Astrocyte of the hippocampus (primary cell): Measurements from ENCODE around the gene NUP205.
"Not testable (repeated sequence)": the region's sequence is repeated elsewhere in the genome, so short reads cannot be mapped to it uniquely, and the experiment has no call there.

Experiments
- DNase-seq: peaks from one replicate; pipeline ENCODE4 v3.0.0; 2011; ENCODE audit warnings: low read depth, low spot score

The NUP205 gene

DNA sequence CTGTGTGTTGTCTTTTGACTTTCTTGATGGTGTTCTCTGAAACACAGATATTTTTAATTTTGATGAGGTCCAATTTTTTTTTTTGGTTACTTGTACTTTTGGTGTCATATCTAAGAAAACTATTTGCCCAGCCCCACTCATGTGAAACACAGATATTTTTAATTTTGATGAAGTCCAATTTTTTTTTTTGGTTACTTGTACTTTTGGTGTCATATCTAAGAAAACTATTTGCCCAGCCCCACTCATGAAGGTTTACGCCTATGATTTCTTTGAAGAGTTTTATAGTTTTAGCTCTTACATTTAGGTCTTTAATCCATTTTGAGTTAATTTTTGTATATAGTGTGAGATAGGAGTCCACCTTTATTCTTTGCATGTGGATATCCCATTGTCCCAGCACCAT lies 109.9 kb downstream of the NUP205 start:
- not testable (repeated sequence) for DNase-seq

DNA sequence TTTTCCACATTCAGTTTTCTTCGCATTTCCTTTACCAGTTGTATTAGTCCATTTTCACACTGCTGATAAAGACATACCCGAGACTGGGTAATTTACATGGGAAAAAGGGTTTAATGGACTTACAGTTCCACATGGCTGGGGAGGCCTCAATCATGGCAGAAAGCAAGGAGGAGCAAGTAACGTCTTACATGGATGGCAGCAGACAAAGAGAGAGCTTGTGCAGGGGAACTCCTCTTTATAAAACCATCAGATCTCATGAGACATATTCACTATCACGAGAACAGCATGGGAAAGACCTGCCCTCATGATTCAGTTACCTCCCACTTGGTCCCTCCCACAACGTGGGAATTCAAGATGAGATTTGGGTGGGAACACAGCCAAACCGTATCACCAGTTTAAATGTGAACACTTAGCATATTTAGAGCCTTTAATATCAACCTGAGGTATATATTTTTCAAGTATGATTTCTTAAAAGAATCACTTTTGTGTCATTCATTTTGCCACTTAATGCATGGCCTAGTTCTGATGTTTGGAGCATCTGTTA lies 111.2 kb downstream of the NUP205 start:
- DNase-seq, result not testable (repeated sequence)

DNA sequence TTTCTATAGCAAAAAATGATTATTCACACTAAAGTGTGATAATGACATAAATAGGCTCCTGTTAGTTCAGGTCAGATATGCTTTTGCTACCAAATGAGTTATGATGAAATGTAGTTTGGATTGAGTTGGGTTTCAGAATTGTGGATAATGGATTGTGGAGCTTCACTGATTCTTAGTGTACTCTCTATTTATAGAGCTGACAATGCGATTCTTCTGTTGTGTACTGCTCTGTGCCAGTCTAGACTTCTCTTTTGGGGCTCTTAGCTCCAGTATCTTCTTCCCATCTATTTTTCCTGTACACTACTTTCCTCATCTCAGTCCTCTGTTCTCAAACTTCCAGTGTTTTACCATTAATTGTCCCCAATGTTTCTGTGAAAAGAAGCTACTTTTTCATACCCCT lies 112.1 kb downstream of the NUP205 start:
- DNase-seq, result no peak

DNA sequence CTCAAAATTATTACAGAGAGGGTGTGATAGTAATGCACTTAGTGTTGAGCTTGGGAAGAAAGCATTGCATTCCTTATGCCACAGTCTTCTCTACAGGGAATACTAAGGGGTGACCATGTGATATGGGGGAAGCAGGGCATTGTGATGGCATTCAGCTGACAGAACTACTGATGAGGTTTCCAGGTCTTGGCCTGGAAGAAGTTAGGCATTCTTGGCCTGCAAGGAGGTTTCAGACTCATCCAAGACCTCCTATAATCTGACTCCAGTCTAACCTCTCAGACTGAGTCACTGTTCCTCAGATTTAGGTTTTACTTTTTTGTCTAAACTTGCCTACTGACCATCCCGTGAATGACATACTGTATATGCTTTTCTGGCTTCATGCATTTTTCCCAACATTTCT lies 112.5 kb downstream of the NUP205 start:
- DNase-seq, result peak; percentile 56

DNA sequence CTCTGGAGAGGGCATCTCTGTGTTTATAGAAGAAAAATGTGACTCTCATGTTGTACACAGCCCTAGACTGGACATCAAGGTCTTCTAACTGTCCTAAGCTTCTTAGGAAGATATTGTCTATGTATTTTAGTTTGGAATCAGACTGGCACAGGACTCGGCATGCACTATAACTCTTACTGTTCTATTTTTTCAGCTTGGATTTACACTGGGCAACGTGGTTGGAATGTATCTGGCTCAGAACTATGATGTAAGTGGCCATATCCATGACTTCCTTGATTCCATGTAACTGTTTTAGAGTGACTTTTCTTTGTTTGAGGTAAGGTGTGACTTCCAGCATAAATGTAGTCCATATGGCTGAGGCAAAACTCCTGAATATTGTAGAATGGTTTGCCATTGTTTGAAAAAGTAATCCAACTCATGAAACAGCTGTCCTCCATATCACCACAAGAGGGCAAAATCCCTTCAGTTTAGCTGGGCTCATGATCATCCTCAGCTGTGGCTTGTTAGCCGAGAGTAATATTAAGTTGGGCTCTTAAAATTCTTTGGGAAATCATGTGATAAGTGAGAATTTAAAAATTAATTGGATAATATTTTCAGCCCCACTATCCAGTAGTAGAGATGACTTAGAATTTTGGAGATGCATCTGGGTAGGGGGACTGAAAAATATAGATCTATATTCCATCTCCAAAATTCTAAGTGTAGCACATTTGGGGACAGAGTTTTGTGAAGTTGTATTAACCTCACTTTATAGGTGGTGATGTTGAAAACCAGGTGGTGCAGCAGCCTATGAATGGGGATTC lies 115.0 kb downstream of the NUP205 start:
- peak; percentile 87 for DNase-seq

DNA sequence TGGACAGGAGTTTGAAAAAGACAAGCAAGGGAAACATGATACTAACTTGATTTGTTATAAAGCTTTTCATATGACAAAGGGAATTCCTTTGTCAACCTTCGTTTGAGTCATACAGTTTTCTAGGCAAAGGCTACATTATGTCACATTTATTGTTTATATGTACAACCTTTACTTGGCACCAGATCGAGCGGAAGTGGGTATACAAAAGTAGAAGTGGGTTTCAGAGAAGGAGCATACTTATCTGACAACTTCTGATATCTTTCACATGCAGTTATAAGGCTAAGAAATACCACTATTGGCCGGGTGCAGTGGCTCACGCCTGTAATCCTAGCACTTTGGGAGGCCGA lies 115.6 kb downstream of the NUP205 start:
- DNase-seq, result peak; percentile 66

DNA sequence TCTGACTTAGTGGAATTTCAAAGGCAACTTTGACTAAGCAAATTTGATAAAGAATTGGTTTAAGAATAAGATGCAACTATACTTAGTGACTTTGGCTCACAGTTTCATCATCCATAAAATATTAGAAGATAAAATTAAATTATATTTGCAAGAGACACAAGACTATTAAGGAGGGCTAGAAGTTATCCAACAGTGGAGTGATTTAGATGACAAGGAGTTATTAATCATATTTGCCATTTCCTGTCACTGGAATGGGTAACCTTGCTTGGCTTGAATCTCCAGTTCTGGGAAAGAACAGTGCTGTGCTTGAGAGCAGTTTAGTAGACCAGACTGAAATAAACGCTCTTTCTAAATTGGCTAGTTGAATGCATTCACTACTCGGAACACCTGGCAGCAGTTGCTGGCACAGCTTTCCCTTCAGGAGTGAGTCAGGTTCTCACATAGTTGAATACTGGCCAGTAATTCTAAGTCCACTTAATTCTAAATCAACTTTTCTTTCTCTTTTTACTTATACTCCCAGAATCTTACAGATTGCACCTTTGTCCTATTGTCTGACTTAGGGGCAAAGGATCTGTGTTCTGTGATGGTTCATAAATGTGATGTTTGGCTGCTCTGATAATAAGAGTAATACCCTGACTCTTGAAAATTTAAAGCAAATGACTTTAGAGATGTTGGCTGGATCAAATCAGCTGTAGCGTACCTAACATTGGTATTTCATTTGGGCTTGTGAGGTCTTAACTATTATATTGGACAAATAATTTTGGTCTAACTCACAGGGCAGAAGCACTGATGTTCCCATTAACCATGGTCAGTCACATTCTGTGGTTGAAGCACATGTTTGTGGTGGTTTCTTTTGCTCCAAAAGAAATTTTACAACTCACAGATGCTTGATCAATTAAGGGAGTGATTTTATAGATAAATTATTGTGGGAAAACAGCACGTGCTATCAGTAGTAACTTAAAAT lies 121.2 kb downstream of the NUP205 start:
- DNase-seq, result peak; percentile 94

DNA sequence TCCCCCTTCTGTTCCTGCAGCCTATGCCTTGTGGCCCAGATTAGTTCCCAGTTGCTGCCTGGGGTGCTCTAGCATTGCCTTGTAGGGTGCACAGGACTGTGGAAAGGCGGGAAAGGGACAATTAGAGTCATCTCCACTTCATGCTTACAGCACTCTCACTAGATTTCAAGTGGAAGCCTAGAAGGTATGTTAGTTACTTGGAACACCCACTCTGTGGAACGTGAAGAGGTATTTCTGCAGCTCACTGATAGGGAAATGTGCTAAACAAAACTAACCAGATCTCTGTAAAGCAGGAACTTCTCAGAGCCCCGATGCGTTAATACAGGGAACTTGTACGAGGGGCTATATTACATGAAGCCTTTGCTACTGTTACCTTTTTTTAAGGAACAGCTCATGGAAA lies 124.0 kb downstream of the NUP205 start:
- no peak for DNase-seq

DNA sequence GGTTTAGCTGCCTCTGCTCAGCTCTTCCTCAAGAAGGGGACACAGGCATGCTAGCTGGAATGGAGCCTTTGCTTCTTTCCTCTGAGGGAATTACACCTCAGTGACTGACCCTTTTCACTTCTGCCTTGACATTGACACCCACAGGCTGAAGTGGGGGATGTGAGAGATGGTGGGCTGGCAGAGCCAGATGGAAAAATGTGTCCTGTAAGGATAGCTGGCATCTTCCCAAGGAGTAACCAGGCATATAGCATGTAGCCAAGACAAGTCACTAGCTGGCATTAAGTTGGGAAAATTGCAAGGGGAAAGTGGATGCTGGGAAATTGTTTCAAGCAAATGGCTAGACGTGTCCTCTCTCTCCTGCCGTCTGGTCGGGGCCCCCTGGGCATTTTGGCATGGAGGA lies 124.5 kb downstream of the NUP205 start:
- DNase-seq, result no peak

DNA sequence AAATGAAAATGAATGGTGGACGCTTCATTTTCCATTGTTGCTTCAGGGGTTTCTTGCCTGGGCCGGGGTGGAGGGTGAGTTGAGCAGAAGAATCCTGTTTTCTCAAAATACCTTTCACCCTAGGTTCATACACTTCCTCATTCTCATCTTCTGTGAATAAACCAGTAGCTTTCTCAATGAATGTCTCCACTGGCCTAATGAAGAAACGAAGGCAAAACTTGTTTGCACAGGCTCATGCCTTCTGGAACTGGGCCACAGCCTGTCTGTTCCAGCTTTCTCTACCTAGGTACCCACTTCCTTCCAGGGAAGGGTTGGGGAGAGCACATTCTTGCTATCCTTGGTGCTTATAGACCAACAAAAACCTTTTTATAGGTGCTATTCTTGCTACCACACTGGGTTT lies 125.9 kb downstream of the NUP205 start:
- no peak for DNase-seq

DNA sequence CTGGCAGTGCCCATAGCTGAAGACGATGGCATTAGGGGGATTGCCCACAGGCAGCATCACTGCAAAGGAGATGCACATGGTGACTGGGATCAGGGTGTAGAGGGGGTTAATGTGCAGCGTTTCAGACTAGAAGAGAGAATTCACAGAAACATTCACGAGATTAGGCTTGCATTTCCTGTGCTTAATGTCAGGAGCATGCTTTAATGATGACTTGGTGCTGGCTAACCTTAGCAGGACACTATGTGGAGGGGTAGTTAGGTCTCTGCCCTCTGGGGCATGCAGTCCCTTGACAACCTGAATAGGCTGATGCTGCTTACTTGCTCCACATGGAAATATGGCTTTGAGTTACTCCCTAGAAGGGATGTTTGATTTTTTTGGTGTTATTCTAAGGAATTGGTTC lies 126.4 kb downstream of the NUP205 start:
- no peak for DNase-seq

DNA sequence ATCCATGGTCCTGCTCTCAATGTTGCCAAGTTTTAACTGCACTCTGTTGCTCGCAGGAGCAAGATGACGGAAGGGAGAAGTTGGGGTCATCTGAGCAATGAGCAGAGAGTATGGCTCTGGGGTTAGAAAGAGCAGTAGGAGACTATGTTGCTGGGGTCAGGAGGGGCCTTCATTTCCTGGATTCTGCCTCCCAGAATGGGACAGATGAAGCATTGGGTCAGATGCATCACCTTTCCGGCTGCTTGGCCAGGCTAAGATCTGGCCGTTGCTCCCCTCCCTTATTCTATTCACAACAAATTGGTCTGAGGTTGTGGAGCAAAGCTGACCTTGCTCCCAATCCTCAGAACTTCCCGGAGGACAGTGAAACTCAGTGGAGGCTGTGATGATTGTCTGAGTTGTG lies 127.0 kb downstream of the NUP205 start:
- no peak for DNase-seq

DNA sequence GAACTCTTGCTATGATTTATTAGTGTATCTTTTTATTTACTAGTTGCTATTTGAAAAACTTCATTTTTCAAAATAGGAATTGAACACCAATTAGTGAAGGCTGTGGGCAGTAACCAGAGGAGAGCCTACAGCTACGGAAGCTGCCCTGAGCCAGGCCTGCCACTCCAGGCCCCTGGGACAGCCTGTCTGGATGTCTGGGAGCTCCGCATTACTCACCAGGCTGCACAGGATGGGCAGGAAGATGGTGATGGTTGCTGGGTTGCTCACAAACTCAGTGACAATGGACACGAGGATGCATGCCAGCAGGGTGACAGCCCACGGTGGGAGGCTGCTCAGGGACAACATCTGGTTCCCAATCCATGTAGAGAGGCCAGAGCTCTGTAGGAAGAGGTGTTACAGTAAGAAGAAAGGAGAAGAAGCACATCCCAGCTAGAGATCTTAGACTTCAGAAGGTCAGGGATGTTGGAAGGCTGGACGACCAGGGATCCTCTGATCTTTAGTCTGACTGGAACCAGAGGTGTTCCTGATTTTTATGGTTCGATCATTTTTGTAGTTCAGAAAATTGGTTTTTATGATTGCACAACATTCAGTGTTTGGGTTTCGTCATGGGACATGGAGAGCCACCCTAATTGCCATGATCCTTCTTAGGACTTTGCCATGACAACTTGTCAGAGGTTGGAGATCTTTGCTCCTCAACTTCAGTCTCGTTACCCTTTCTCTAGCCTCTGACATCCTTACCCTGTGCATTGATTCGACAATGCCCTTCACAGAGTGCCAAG lies 127.8 kb downstream of the NUP205 start:
- peak; percentile 48 for DNase-seq

DNA sequence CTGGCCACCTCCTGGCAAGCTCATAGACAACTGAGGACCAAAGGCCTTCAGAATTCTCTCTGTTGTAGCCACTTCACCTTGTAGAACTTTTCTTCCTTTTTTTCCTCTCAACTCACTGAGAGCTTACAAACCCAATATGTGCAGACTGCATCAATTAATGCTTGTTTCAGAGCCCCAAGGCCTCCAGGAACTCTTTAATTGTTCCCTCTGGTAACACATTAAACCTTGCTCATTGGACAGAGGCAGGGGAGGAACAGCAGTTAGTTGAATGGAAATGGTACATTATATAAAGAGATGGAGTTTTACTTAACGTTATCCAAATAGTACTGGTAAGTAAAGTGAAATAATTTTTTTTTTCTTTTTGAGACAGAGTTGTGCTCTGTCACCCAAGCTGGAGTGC lies 129.7 kb downstream of the NUP205 start:
- DNase-seq, result no peak

DNA sequence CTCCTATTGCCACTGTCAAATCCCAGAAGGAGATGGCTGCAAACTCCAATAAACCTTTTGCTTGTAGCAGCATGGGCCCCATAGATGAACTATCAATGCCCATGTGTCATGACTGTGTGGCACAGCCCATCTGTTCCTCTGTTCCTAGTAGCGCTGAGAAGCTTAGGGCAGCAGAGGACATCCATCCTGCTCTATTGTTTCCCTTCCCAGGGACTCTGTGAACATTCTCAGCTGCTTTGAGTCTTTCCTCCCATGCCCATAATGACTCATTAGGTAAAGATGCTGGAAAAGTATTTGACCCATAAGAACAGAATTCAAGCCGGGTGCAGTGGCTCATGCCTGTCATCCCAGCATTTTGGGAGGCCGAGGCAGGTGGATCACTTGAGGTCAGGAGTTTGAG lies 132.8 kb downstream of the NUP205 start:
- DNase-seq, result peak; percentile 65

DNA sequence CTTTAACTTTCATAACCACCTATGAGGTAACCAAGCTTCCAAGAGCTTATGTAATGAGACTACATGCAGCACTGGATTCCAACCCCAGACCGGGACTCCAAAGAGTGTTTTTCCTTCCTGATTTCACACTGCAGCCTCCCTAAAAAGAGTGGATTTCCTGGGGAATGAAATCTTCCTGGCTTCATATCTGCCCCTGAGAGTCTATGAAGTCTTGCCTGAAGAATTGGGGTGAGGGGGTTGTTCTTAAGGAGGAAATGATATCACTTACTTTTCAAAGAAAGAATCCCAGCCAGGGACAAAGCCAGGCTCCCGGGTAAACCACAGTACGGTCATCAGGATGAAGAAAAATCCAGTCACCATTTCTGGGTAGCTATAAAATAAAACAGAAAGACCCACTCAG lies 134.3 kb downstream of the NUP205 start:
- DNase-seq, result peak; percentile 52

DNA sequence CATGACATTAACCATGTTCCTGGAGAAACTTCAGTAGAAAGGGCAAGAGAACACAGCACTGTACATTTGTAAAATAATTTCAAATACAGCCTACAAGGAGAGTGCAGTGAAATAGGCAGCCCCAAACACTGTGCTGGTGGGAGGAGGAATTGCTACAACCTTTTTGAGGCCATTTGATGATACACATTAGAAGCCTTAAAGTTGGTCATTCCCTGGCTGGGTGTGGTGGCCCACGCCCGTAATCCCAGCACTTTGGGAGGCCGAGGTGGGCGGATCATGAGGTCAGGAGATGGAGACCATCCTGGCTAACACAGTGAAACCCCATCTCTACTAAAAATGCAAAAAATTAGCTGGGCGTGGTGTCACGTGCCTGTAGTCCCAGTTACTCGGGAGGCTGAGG lies 134.9 kb downstream of the NUP205 start:
- not testable (repeated sequence) for DNase-seq

DNA sequence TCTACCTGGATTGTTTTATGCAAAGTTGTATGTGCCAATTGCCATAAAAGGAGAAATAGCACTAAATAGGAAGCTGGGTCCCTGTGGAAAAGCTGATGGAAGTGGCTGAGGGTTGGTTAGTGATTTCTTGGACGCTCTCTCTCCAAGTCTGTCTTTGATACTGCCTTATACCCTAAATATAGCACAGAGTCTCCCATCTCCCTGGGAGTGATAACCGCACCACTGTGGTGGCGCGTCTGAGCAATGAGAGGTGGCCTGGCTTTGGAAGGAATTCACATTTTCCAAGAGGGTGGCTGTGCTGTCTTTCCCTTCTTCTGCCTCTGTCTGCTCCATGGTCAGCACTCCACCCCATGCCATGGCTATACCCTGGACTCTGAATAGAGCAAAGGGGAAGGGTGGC lies 135.8 kb downstream of the NUP205 start:
- no peak for DNase-seq

DNA sequence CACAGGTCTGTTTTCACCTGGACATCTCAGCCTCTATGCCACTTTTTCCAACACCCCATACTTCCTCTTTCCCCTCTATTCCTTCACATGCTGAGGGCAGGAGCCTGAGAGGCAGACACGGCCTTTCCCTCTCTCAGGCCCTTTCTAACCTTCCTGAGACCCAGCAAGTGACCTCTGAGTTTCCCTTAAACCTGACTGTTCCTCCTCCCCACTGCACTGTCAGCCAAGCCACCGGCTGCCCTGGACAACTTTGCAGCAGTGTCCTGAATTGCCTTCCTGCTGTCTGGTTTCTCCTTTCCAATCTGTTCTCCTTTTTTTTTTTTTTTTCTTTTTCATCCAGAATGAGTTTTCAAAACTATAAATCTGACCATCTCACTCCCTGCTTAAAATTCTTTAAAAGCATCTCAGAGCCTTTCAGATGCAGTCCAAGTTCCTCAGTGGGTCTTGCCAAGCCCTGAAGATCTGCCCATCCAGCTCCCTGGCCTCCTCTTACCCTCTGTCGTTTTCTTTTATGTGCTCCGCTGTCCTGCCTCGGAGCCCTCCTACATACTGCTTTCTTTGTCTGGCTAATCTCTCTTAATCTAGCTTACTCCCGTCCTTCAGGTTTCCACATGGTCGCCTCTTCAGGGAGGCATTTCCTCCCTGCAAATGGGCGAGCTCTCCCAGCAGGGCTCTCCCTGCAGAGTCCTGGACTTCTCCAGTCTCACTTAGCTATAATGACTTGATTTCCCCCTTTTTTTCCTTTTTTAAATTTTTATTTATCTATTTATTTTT lies 139.7 kb downstream of the NUP205 start:
- no peak for DNase-seq
